GM08714 (cell line): ENCODE data around the gene ZNF318.
"Not testable (repeated sequence)": the region's sequence is repeated elsewhere in the genome, so short reads cannot be mapped to it uniquely, and the experiment has no call there.

Experiments
- H3K4me3 ChIP-seq: fragments of 200-500 bp; sonication (Bioruptor generic); 2 replicates; pipeline ENCODE4 v1.5.1; 2014; ENCODE audit warnings: mild to moderate bottlenecking, low read length, inconsistent platforms
- ZNF274 ChIP-seq: IDR thresholded peaks from 2 replicates; pipeline ENCODE4 v1.6.1; 2012; ENCODE audit warnings: mild to moderate bottlenecking, low read depth, low read length

ZNF318 gene

DNA sequence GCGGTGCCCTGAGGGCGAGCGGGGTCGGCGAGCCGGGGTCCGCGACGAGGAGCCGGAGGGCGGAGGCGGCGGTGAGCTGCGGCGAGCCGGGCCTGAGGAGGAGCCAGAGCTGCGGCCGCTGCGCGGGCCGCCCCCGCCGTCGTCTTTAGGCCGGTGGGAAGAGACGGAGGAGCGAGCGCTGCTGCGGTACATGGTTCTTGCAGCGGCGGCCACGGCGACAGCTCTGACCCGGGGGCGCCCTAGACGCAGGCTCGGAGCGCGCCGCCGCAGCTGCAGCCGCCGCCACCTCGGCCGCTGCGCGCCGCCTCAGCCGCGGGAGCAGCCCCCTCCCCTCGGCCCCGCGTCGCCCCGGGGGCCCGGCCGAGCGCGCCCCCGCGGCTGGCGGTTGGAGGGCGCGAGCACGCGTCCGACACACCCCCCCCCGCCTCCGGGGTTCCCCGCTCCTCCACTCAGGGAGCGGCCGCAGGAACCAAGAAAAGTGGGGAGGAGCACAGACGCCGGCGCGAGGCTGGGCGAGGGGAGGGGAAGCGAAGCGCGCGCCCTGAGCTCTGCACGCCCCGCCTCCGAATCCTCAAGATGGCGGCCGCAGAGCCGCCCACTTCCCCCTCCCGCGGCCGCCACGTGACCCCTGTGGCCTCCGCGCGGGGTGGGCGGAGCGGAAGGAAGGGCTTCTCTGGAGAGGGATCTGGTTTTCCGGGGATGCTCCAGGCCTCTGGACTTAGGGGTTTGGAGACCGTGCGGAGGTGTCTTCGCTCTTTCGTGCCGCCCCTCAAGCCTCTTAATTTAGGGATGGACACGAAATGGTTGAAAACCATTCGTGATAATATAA is at the start of gene ZNF318:
Gene ZNF318 (minus strand): TSS at position 474 of the 829 bp plus-strand sequence. CDS start 282 bp downstream, at position 192.
- no peak for TF ChIP-seq ZNF274
- peak within 1 kb of the TSS; percentile 92 for H3K4me3 ChIP-seq

DNA sequence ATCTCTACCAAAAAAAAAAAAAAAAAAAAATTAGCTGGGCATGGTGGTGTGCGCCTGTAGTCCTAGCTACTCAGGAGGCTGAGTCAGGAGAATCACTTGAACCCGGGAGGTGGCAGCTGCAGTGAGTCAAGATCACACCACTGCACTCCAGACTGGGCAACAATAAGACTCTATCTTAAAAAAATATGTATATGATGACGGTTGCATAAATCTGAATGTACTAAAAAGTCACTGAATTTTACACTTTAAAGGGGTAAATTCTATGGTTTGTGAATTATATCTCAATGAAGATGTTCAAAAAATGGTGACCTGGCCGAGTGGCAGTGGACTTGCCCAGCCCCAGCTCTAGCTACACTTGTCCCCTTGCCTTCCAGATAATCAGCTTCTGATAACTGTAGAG is 47.5 kb upstream of the ZNF318 start:
- H3K4me3 ChIP-seq: no peak overlapping the region

DNA sequence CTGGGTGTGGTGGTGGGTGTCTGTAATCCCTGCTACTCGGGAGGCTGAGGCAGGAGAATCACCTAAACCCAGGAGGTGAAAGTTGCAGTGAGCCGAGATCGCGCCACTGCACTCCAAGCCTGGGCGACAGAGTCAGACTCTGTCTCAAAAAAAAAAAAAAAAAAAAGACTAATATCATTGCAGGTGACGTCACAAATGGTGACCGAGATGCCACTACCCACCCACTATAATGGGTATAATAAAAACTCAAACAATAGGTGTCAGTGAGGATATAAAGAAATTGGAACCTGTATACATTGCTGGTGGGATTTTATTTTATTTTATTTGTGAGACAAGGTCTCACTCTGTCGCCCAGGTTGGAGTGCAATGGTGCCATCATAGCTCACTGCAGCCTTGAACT is 45.8 kb upstream of the ZNF318 start:
- not testable (repeated sequence) for H3K4me3 ChIP-seq

More for the DNA sequence above, 47.5 kb upstream of the ZNF318 start:
- TF ChIP-seq ZNF274: no peak

GRCh38 chr6:43413002-43413401 is 43.6 kb upstream of the ZNF318 start:
- TF ChIP-seq ZNF274: no peak
- no peak overlapping the region for H3K4me3 ChIP-seq

DNA sequence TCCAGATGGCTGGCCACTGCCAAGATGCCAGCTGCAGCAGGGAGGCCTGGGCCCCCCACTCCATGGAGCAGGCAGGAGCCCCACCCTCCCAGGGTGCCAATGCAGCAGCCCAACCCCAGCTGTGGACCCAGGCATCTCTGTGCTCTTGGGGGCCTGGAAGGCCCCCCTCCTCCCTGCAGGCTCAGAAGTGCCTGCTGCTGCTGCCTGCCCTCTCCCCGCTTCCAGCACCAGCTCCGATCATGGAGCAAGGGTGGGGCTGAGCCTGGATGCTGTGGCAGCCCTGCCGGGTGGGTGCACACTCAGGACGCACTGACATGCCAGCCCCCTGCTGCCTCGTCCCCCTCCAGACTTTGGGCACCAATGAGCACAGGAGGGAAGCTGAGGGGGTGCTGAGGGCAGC is 43.1 kb upstream of the ZNF318 start:
- H3K4me3 ChIP-seq: no peak overlapping the region

DNA sequence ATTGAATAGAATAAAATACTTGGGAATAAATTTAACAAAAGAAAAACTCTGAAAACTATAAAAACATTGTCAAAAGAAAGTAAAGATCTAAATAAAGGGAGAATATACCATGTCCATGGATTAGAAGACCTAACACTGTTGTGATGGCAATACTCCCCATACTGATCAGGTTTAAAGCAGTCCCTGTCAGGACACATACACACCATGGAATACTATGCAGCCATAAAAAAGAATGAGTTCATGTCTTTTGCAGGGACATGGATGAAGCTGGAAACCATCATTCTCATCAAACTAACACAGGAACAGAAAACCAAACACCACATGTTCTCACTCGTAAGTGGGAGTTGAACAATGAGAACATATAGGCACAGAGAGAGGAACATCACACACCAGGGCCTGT is 41.3 kb upstream of the ZNF318 start:
- not testable (repeated sequence) for H3K4me3 ChIP-seq

More for the DNA sequence above, 43.1 kb upstream of the ZNF318 start:
- no peak for TF ChIP-seq ZNF274

- TF ChIP-seq ZNF274: no peak
- no peak overlapping the region for H3K4me3 ChIP-seq
These were observed 38.8 kb upstream of the ZNF318 start for GRCh38 chr6:43408259-43408658.

- H3K4me3 ChIP-seq: no peak overlapping the region
- TF ChIP-seq ZNF274: no peak
These were observed 37.8 kb upstream of the ZNF318 start for GRCh38 chr6:43407296-43407695.

DNA sequence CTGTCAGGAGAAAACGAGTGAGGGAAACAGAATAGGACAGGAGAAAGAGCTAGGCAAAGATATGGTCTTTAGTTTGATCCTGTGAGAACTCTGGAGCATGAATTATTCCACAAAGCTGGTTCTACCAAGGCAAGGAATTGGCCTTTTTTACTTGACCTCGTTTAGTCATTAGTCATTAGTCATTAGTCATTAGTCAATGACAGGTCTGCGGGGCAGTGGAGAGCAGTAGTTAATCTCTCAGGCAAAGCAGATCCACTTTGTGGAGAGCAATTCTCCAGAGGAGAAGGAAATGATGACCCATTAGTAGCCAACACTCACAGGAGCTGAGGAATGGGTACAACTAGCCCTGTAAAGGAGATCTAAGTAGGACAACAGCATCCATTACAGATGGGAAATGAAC is 35.9 kb upstream of the ZNF318 start:
- no peak for TF ChIP-seq ZNF274
- H3K4me3 ChIP-seq: no peak overlapping the region

- no peak overlapping the region for H3K4me3 ChIP-seq
- TF ChIP-seq ZNF274: no peak
These were observed 33.4 kb upstream of the ZNF318 start for GRCh38 chr6:43402820-43403219.

DNA sequence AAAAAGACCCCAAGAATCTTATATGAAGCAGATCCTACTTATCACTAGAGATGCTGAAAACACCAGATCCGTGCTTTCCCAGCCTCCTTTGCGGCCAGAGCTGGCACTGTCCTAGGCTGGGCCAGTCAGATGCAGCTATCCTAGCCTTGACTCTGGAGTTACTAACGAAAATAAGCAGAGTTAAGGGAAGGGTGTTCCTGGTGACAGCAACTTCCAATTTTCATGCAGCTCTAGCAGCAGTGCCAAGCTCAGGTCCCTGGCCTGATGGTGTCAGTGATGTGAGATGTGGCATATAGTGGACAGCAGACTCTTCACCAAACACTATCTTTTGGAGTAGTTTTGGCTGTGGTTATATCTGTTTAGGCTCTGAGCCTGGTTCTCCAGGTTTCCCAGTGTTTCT is 32.3 kb upstream of the ZNF318 start:
- H3K4me3 ChIP-seq: no peak overlapping the region
- no peak for TF ChIP-seq ZNF274

DNA sequence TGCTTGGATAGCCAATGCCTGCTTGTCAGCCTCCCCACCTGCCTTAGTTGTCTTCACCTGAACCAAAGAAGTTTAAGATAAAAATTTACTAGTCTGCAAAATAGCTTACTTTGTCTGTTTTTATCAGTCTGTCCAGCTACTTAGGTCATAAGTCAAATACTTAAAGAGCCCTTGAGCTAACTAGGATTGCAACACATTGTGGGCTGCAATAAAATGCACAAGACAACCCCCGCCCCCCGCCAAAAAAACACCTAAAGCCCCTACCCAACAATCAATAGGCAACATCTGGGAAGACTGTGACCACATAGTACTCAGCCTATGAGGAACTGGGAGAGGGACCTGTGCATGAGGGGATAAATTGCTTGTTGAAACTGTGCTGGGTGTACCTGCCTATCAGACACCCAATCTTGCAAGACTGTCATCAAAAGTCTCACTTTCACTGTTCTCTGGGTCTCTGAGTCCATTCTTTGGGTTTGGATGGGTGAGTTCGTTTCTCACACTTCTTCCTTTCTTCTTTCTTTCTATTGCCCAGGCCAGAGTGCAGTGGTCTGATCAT is 30.6 kb upstream of the ZNF318 start:
- no peak overlapping the region for H3K4me3 ChIP-seq
- no peak for TF ChIP-seq ZNF274

DNA sequence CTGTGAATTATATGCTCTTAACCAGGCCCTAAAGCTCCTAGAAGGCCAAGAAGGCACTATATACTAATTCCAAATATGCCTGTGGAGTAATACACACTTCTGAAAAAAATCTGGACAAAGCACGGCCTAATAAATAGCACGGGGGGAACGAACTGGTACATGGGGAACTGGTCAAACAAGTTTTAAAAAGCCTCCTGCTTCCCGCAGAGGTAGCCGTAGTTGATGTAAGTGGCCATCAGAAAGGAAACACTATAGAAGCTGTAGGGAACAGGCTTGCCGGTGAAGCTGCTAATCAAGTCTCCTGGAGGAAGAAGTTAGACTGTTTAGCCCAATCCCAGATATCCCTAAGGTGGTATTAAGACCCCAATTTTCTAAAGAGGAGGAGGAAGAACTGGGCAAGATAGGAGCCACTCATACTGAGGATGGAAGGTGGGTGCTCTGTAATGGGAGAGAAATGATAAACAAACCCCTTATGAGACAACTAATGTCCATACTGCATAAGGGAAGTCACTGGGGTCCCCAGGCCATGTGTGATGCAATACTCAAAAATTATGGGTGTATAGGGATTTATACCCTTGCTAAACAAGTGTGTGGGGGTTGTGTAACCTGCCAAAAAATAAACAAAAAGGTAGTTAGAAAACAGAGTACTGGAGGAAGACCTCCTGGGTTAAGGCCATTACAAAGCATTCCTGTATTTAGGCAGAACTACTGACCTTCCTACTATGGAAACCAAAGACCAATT is 27.1 kb upstream of the ZNF318 start:
- no peak overlapping the region for H3K4me3 ChIP-seq

GRCh38 chr6:43395776-43396175 is 26.3 kb upstream of the ZNF318 start:
- no peak for TF ChIP-seq ZNF274

More for the DNA sequence above, 27.1 kb upstream of the ZNF318 start:
- no peak for TF ChIP-seq ZNF274

GRCh38 chr6:43394982-43395381 is 25.5 kb upstream of the ZNF318 start:
- no peak for TF ChIP-seq ZNF274
- H3K4me3 ChIP-seq: no peak overlapping the region

More at GRCh38 chr6:43395776-43396175, 26.3 kb upstream of the ZNF318 start:
- no peak overlapping the region for H3K4me3 ChIP-seq
